Transverse colon (tissue), 4 donors: ENCODE data around the gene CDK5.

Source experiments
- CTCF ChIP-seq, 5 experiments: fragments of 200-600 bp in 3 of 5; fragments of 450-650 bp in 2 of 5; sonication (generic) in 3 of 5; IDR thresholded peaks; 1 replicate in 2 of 5; 2 replicates in 3 of 5; pipeline ENCODE4 v1.5.1; 2016 to 2017; ENCODE audit warnings: antibody characterized with exemption in 5 of 5, inconsistent platforms in 3 of 5, mild to moderate bottlenecking in 2 of 5, moderate library complexity in 1 of 5
- EP300 ChIP-seq: sonication (generic); formaldehyde crosslinking; IDR thresholded peaks from one replicate; pipeline ENCODE4 v1.6.1; 2017; ENCODE audit warnings: antibody characterized with exemption, low read depth
- POLR2A ChIP-seq: fragments of 450-650 bp; IDR thresholded peaks from one replicate; pipeline ENCODE4 v1.6.1; 2016; ENCODE audit warnings: antibody characterized with exemption, mild to moderate bottlenecking, moderate library complexity
- POLR2AphosphoS5 ChIP-seq, 3 donors: sonication (generic); formaldehyde crosslinking; IDR thresholded peaks; one replicate each; pipeline ENCODE4 v1.6.1; 2016; ENCODE audit warnings: antibody characterized with exemption in 3 of 3

GRCh38 chr7:151063212-151063561 is 5.5 kb upstream of the CDK5 start:
- TF ChIP-seq EP300 (no peak), POLR2AphosphoS5 (IDR thresholded peaks at IDR 0.05) (no peak), POLR2A (no peak), CTCF (IDR thresholded peaks at IDR 0.05) (no peak)
